ENCODE measurements around the gene ISYNA1. TPM values are rescaled to one million over a fixed set of nuclear protein-coding genes. Genes with fewer than 3 reads are reported as not detected.

The ISYNA1 gene
- total and polyA plus RNA-seq, 4 donors = 4.7 to 41.9 (median 10.1) TPM

DNA sequence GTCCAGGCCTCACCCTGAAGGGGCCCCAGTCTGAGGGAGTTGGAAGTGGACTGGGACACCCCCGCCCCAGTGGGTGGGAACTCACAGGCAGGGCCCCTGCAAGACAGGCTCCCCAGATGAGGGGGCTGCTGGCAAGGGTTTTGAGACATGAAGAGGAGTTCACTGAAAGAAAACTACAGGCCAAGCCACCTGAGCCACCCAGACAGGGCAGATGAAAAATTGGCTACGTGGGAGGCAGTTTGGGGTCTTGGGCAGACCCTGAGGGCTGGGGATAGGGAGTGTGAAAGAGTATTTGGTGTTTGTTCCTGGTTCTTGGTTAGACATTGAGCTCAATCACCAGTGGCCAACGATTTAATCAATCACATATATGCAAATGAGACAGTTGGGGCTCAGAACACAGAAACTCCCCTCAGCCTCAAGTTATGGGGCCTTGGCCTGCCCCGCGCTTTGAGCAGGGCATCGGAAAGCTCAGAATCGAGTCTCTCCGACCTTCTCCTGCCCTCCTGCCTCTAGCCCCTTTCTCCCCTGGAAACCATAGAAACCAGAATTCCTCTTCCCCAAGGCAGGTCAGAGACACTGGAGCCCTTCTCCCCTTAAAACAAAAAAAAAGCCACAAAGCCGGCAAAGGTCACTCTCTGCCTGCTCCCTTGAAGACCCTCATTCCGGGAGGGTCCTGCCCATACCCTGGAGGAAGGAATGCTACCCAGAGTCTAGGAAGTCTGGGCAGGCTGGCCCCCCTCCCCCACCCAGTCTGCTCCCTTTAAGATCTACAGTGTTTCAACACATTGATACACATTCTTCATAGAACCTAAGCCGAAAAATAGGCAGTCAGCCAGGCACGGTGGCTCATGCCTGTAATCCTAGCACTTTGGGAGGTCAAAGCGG lies 1.3 kb upstream of the ISYNA1 start:
- Histone ChIP-seq H3K4me1 (ENCODE audit: control insufficient read depth in 4 of 4, insufficient read depth in 4 of 4, low read length in 3 of 4) (peaks cover 3 to 26% (median 9%) of the 10 kb centered on the region in 4 donors), H3K9ac (ENCODE audit: low read depth in 1 of 2, low read length in 2 of 2) (no peak overlapping the region), H3K4me3 (ENCODE audit: low read depth in 1 of 3, low read length in 3 of 3) (no peak overlapping the region), H3K36me3 (ENCODE audit: control insufficient read depth in 4 of 4, insufficient read depth in 3 of 4, low read depth in 1 of 4, low read length in 3 of 4) (peaks cover 0 to 9% (median 2%) of the 10 kb centered on the region in 4 donors), H3K27ac (ENCODE audit: low read depth in 1 of 2, low read length in 2 of 2) (peak overlapping the region in 1 of 2 donors; percentile 29), H3K9me3 (ENCODE audit: control insufficient read depth in 4 of 4, low read length in 3 of 4) (no peaks in the 10 kb centered on the region), H3K27me3 (ENCODE audit: control insufficient read depth in 4 of 4, insufficient read depth in 4 of 4, low read length in 3 of 4) (no peaks in the 10 kb centered on the region)
- no peak for DNase-seq (ENCODE audit: low spot score)
- 61% methylated on average over 13 of the region's 13 CpGs for WGBS
- TF ChIP-seq EGR1 (IDR thresholded peaks at IDR 0.05; ENCODE audit: low read depth in 2 of 2) = no peak
- TF ChIP-seq SP1 (IDR thresholded peaks at IDR 0.05) = peak; percentile 12
- TF ChIP-seq, protein P1, sequence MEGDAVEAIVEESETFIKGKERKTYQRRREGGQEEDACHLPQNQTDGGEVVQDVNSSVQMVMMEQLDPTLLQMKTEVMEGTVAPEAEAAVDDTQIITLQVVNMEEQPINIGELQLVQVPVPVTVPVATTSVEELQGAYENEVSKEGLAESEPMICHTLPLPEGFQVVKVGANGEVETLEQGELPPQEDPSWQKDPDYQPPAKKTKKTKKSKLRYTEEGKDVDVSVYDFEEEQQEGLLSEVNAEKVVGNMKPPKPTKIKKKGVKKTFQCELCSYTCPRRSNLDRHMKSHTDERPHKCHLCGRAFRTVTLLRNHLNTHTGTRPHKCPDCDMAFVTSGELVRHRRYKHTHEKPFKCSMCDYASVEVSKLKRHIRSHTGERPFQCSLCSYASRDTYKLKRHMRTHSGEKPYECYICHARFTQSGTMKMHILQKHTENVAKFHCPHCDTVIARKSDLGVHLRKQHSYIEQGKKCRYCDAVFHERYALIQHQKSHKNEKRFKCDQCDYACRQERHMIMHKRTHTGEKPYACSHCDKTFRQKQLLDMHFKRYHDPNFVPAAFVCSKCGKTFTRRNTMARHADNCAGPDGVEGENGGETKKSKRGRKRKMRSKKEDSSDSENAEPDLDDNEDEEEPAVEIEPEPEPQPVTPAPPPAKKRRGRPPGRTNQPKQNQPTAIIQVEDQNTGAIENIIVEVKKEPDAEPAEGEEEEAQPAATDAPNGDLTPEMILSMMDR (IDR thresholded peaks at IDR 0.05; ENCODE audit: low read depth, low read length, missing input control) = no peak
- peak in 1 of 2 donors; percentile 42 for TF ChIP-seq RXRA (IDR thresholded peaks at IDR 0.05)
- no peak for TF ChIP-seq HNF4A (conservative IDR thresholded peaks at IDR 0.05)

DNA sequence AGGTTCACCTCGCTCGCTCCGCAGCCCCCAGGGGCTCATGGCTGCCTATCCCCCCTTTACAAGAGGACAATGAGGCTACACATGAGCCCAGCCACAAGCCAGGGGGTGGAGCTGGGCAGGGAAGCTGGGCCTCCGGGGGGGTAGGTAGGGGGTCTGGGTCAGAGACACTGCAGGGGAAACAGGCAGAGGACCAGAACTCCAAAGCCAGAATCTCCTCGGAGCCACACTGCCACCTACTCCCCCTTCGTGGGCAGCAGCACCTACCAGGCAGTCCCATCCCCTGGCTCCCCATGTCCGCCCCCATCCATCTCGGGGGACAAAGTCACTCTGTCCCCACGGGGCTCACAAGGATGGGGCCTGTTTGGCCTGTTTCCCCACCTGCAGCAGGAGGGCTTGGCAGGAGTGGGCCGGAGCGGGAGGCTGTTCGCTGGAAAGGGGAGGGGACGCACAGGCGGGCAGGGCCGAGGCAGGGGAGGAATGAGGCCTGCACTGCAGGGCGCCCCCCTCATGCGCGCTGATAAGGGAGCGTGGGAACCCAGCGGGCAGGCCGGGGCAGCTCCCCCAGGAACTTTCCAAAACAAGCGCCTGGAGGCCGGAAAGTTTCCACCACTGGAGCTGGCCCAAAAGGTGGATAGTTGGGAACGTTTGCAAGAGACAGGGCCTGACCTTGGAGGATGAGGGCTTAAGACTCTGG lies 545 bp upstream of the ISYNA1 start:
- Histone ChIP-seq H3K4me1 (ENCODE audit: control insufficient read depth in 4 of 4, insufficient read depth in 4 of 4, low read length in 3 of 4) (peaks cover 3 to 26% (median 9%) of the 10 kb centered on the region in 4 donors), H3K36me3 (ENCODE audit: control insufficient read depth in 4 of 4, insufficient read depth in 3 of 4, low read depth in 1 of 4, low read length in 3 of 4) (peaks cover 0 to 3% (median under 1%) of the 10 kb centered on the region in 4 donors), H3K9me3 (ENCODE audit: control insufficient read depth in 4 of 4, low read length in 3 of 4) (no peaks in the 10 kb centered on the region), H3K27me3 (ENCODE audit: control insufficient read depth in 4 of 4, insufficient read depth in 4 of 4, low read length in 3 of 4) (no peaks in the 10 kb centered on the region), H3K27ac (ENCODE audit: low read depth in 1 of 2, low read length in 2 of 2) (peak overlapping the region; percentile 1 to 29), H3K9ac (ENCODE audit: low read depth in 1 of 2, low read length in 2 of 2) (no peak overlapping the region), H3K4me3 (ENCODE audit: low read depth in 1 of 3, low read length in 3 of 3) (peak overlapping the region in 1 of 3 donors; percentile 48)
- 45% methylated on average over 24 of the region's 24 CpGs for WGBS
- no peak for DNase-seq (ENCODE audit: low spot score)
- peak; percentile 74 for TF ChIP-seq NR2F2 (IDR thresholded peaks at IDR 0.05)
- TF ChIP-seq REST (IDR thresholded peaks at IDR 0.05) = no peak

Measured in liver (tissue), 9 donors.